ENCODE results near the gene PNPLA2.

PNPLA2 gene

GRCh38 chr11:801097-801780 lies 17.5 kb upstream of the PNPLA2 start:
- Histone ChIP-seq H3K4me3 (ENCODE audit: insufficient read depth, low read depth, low read length) (no peak overlapping the region), H3K36me3 (ENCODE audit: control insufficient read depth, insufficient read depth, low read length) (peaks cover 8% of the 10 kb centered on the region), H3K4me1 (ENCODE audit: control insufficient read depth, insufficient read depth, low read length) (peaks cover 15% of the 10 kb centered on the region), H3K27me3 (ENCODE audit: control insufficient read depth, insufficient read depth, low read length, poor library complexity, severe bottlenecking) (no peaks in the 10 kb centered on the region), H3K9me3 (ENCODE audit: control insufficient read depth, low read length) (no peaks in the 10 kb centered on the region), H3K27ac (ENCODE audit: insufficient read depth, low read depth, low read length, poor library complexity, severe bottlenecking) (no peak overlapping the region)
- WGBS, 2 experiments = 95 to 96% methylated on average over 20 of the region's 20 CpGs

DNA sequence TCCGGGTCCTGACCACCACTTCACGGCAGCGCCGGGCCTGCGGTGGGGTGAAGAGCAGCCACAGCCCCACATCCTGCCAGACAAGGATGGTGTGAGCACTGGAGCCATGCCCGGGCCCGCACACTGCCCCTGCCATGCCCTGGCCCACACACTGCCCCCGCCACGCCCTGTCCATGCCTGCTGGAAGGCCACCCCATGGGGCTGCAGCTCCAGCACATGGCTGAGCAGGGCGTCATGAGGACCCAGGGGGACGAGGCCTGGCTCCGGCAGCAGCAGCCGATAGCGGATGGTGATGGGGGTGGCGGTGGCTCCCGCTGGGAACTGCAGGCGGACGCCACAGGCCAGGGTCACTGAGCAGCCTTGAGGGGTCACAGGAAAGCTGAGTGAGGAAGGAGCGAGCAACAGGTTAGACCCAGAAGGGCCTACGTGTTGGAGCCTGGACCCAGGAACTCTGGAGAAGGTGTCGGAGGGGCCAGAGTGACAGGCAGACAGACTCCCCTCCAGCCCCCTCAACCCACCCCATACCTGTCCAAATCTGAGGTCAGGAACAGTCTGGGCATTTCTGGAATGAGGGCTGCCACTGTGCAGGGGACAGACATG lies 16.6 kb upstream of the PNPLA2 start:
- 95 to 97% methylated on average over 21 of the region's 21 CpGs for WGBS, 2 experiments
- H3K36me3 ChIP-seq (ENCODE audit: control insufficient read depth, insufficient read depth, low read length) = peaks cover 8% of the 10 kb centered on the region
- no peaks in the 10 kb centered on the region for H3K9me3 ChIP-seq (ENCODE audit: control insufficient read depth, low read length)
- no peaks in the 10 kb centered on the region for H3K27me3 ChIP-seq (ENCODE audit: control insufficient read depth, insufficient read depth, low read length, poor library complexity, severe bottlenecking)
- H3K27ac ChIP-seq (ENCODE audit: insufficient read depth, low read depth, low read length, poor library complexity, severe bottlenecking) = no peak overlapping the region
- H3K4me3 ChIP-seq (ENCODE audit: insufficient read depth, low read depth, low read length) = no peak overlapping the region
- H3K4me1 ChIP-seq (ENCODE audit: control insufficient read depth, insufficient read depth, low read length) = peaks cover 8% of the 10 kb centered on the region

GRCh38 chr11:802693-803466 lies 15.8 kb upstream of the PNPLA2 start:
- WGBS, 2 experiments = 96% methylated on average over 28 of the region's 28 CpGs
- no peaks in the 10 kb centered on the region for H3K9me3 ChIP-seq (ENCODE audit: control insufficient read depth, low read length)

GRCh38 chr11:803467-803742 lies 15.3 kb upstream of the PNPLA2 start:
- 86 to 91% methylated on average over 8 of the region's 8 CpGs for WGBS, 2 experiments
- Histone ChIP-seq H3K4me3 (ENCODE audit: insufficient read depth, low read depth, low read length) (no peak overlapping the region), H3K27me3 (ENCODE audit: control insufficient read depth, insufficient read depth, low read length, poor library complexity, severe bottlenecking) (no peaks in the 10 kb centered on the region)

More at GRCh38 chr11:802693-803466, 15.8 kb upstream of the PNPLA2 start:
- Histone ChIP-seq H3K4me3 (ENCODE audit: insufficient read depth, low read depth, low read length) (no peak overlapping the region), H3K4me1 (ENCODE audit: control insufficient read depth, insufficient read depth, low read length) (peaks cover 8% of the 10 kb centered on the region), H3K36me3 (ENCODE audit: control insufficient read depth, insufficient read depth, low read length) (peaks cover 8% of the 10 kb centered on the region), H3K27me3 (ENCODE audit: control insufficient read depth, insufficient read depth, low read length, poor library complexity, severe bottlenecking) (no peaks in the 10 kb centered on the region), H3K27ac (ENCODE audit: insufficient read depth, low read depth, low read length, poor library complexity, severe bottlenecking) (no peak overlapping the region)

GRCh38 chr11:803770-804598 lies 14.7 kb upstream of the PNPLA2 start:
- 80 to 81% methylated on average over 26 of the region's 26 CpGs for WGBS, 2 experiments
- peaks cover 8% of the 10 kb centered on the region for H3K4me1 ChIP-seq (ENCODE audit: control insufficient read depth, insufficient read depth, low read length)
- no peaks in the 10 kb centered on the region for H3K9me3 ChIP-seq (ENCODE audit: control insufficient read depth, low read length)
- no peak overlapping the region for H3K27ac ChIP-seq (ENCODE audit: insufficient read depth, low read depth, low read length, poor library complexity, severe bottlenecking)
- H3K36me3 ChIP-seq (ENCODE audit: control insufficient read depth, insufficient read depth, low read length) = peaks cover 8% of the 10 kb centered on the region
- H3K27me3 ChIP-seq (ENCODE audit: control insufficient read depth, insufficient read depth, low read length, poor library complexity, severe bottlenecking) = no peaks in the 10 kb centered on the region
- peak overlapping the region; percentile 64 for H3K4me3 ChIP-seq (ENCODE audit: insufficient read depth, low read depth, low read length)

More at GRCh38 chr11:803467-803742, 15.3 kb upstream of the PNPLA2 start:
- H3K27ac ChIP-seq (ENCODE audit: insufficient read depth, low read depth, low read length, poor library complexity, severe bottlenecking) = no peak overlapping the region
- no peaks in the 10 kb centered on the region for H3K9me3 ChIP-seq (ENCODE audit: control insufficient read depth, low read length)
- peaks cover 8% of the 10 kb centered on the region for H3K36me3 ChIP-seq (ENCODE audit: control insufficient read depth, insufficient read depth, low read length)
- peaks cover 8% of the 10 kb centered on the region for H3K4me1 ChIP-seq (ENCODE audit: control insufficient read depth, insufficient read depth, low read length)

DNA sequence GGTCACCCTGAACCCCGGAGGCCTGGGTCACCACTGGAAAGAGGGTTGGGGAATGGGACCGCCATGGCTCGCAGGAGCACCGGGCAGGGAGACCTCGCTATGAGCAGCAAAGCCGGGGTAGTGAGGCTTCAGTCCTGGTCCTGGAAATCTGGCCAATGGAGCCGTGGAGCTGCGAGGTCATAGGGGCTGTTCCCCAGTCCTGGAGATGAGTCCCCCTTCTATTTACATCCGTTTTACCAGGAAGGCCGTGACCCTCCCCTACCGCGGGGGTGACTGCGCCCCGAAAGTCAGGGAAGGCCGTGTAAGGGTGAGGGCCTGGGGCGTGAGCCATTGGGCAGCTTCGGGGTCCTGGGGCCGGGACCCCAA lies 14.1 kb upstream of the PNPLA2 start:
- Histone ChIP-seq H3K36me3 (ENCODE audit: control insufficient read depth, insufficient read depth, low read length) (peaks cover 8% of the 10 kb centered on the region), H3K9me3 (ENCODE audit: control insufficient read depth, low read length) (no peaks in the 10 kb centered on the region), H3K4me3 (ENCODE audit: insufficient read depth, low read depth, low read length) (peak overlapping the region; percentile 64), H3K4me1 (ENCODE audit: control insufficient read depth, insufficient read depth, low read length) (peaks cover 8% of the 10 kb centered on the region), H3K27me3 (ENCODE audit: control insufficient read depth, insufficient read depth, low read length, poor library complexity, severe bottlenecking) (no peaks in the 10 kb centered on the region), H3K27ac (ENCODE audit: insufficient read depth, low read depth, low read length, poor library complexity, severe bottlenecking) (no peak overlapping the region)
- 37 to 39% methylated on average over 18 of the region's 18 CpGs for WGBS, 2 experiments

GRCh38 chr11:808427-809286 lies 10.1 kb upstream of the PNPLA2 start:
- 37% methylated on average over 36 of the region's 36 CpGs for WGBS, 2 experiments
- Histone ChIP-seq H3K4me3 (ENCODE audit: insufficient read depth, low read depth, low read length) (peak overlapping the region; percentile 98), H3K36me3 (ENCODE audit: control insufficient read depth, insufficient read depth, low read length) (peaks cover 23% of the 10 kb centered on the region), H3K27ac (ENCODE audit: insufficient read depth, low read depth, low read length, poor library complexity, severe bottlenecking) (peak overlapping the region; percentile 94), H3K4me1 (ENCODE audit: control insufficient read depth, insufficient read depth, low read length) (peaks cover 23% of the 10 kb centered on the region), H3K9me3 (ENCODE audit: control insufficient read depth, low read length) (no peaks in the 10 kb centered on the region), H3K27me3 (ENCODE audit: control insufficient read depth, insufficient read depth, low read length, poor library complexity, severe bottlenecking) (no peaks in the 10 kb centered on the region)

- whole genome bisulfite sequencing, 2 experiments = 0% methylated on average over 81 of the region's 81 CpGs
- Histone ChIP-seq H3K9me3 (ENCODE audit: control insufficient read depth, low read length) (no peaks in the 10 kb centered on the region), H3K27ac (ENCODE audit: insufficient read depth, low read depth, low read length, poor library complexity, severe bottlenecking) (peak within 1 kb of the TSS; percentile 94), H3K4me3 (ENCODE audit: insufficient read depth, low read depth, low read length) (peak within 1 kb of the TSS; percentile 98), H3K27me3 (ENCODE audit: control insufficient read depth, insufficient read depth, low read length, poor library complexity, severe bottlenecking) (no peaks in the 10 kb centered on the region), H3K4me1 (ENCODE audit: control insufficient read depth, insufficient read depth, low read length) (peaks cover 18% of the 10 kb centered on the region), H3K36me3 (ENCODE audit: control insufficient read depth, insufficient read depth, low read length) (peaks cover 26% of the 10 kb centered on the region)
Measured at GRCh38 chr11:809287-810039, 9.3 kb upstream of the PNPLA2 start, which contains the start of gene RPLP2. Gene RPLP2 (plus strand): TSS chr11:809967. CDS start chr11:810235, 268 bp downstream.

- Histone ChIP-seq H3K27me3 (ENCODE audit: control insufficient read depth, insufficient read depth, low read length, poor library complexity, severe bottlenecking) (no peaks in the 10 kb centered on the region), H3K4me1 (ENCODE audit: control insufficient read depth, insufficient read depth, low read length) (peaks cover 15% of the 10 kb centered on the region), H3K27ac (ENCODE audit: insufficient read depth, low read depth, low read length, poor library complexity, severe bottlenecking) (peak overlapping the region; percentile 94), H3K4me3 (ENCODE audit: insufficient read depth, low read depth, low read length) (peak overlapping the region; percentile 98), H3K9me3 (ENCODE audit: control insufficient read depth, low read length) (no peaks in the 10 kb centered on the region), H3K36me3 (ENCODE audit: control insufficient read depth, insufficient read depth, low read length) (peaks cover 26% of the 10 kb centered on the region)
- WGBS, 2 experiments = 1% methylated on average over 55 of the region's 55 CpGs
Measured at GRCh38 chr11:810040-810567, 8.6 kb upstream of the PNPLA2 start.

Data from ectodermal cell (in vitro differentiated cells).